HG02610 (cell line): ENCODE results near the gene PRDX1.
A peak's percentile ranks its signal among the peaks of the same experiment; 100 is the strongest.
"Not testable (repeated sequence)": the region's sequence is repeated elsewhere in the genome, so short reads cannot be mapped to it uniquely, and the experiment has no call there.

Experiments
- ATAC-seq: cut with Tn5 transposase; IDR thresholded peaks from one replicate; pipeline ENCODE4 v1.9.1; 2021; ENCODE audit warnings: mild to moderate bottlenecking, moderate library complexity; ENCODE audit not compliant: unreplicated experiment

Gene PRDX1

GRCh38 chr1:45507195-45507594, 14.5 kb downstream of the PRDX1 start:
- ATAC-seq = no peak

GRCh38 chr1:45503462-45504360, 18.0 kb downstream of the PRDX1 start:
- no peak for ATAC-seq

- ATAC-seq = no peak
Measured at GRCh38 chr1:45501505-45501859, 20.2 kb downstream of the PRDX1 start.

- ATAC-seq = no peak
Measured at GRCh38 chr1:45499415-45499769, 22.3 kb downstream of the PRDX1 start.

GRCh38 chr1:45498279-45498678, 23.4 kb downstream of the PRDX1 start:
- no peak for ATAC-seq

GRCh38 chr1:45493116-45493697, 28.5 kb downstream of the PRDX1 start:
- ATAC-seq = no peak

- no peak for ATAC-seq
Measured at GRCh38 chr1:45492691-45493090, 29.0 kb downstream of the PRDX1 start.

GRCh38 chr1:45491487-45492260, 30.0 kb downstream of the PRDX1 start:
- ATAC-seq = no peak

- peak; percentile 86 for ATAC-seq
Measured at GRCh38 chr1:45490626-45491486, 30.8 kb downstream of the PRDX1 start, which contains the start of gene TESK2. Gene TESK2 (minus strand): TSS chr1:45491163. CDS start chr1:45457785, 33,378 bp downstream.

- ATAC-seq = no peak
Measured at GRCh38 chr1:45490121-45490625, 31.5 kb downstream of the PRDX1 start.

GRCh38 chr1:45489379-45489778, 32.3 kb downstream of the PRDX1 start:
- ATAC-seq = not testable (repeated sequence)

- ATAC-seq = no peak
Measured at GRCh38 chr1:45488666-45489377, 32.9 kb downstream of the PRDX1 start.

GRCh38 chr1:45485949-45486348, 35.7 kb downstream of the PRDX1 start:
- ATAC-seq = no peak

GRCh38 chr1:45479039-45479748, 42.5 kb downstream of the PRDX1 start:
- ATAC-seq = no peak

- ATAC-seq = no peak
Measured at GRCh38 chr1:45478121-45478814, 43.4 kb downstream of the PRDX1 start.

GRCh38 chr1:45477646-45478045, 44.0 kb downstream of the PRDX1 start:
- no peak for ATAC-seq

- ATAC-seq = not testable (repeated sequence)
Measured at GRCh38 chr1:45474194-45474593, 47.5 kb downstream of the PRDX1 start.

- no peak for ATAC-seq
Measured at GRCh38 chr1:45473302-45473701, 48.4 kb downstream of the PRDX1 start.
